ENCODE measurements around the gene BAZ1B.
A peak's percentile ranks its signal among the peaks of the same experiment; 100 is the strongest.
"Not testable (repeated sequence)": the region's sequence is repeated elsewhere in the genome, so short reads cannot be mapped to it uniquely, and the experiment has no call there.

BAZ1B gene

GRCh38 chr7:73522105-73522872, at the start of gene BAZ1B:
TSS of gene BAZ1B (minus strand) at chr7:73522293. CDS start at chr7:73521933, 360 bp downstream.
- DNase-seq: peak; percentile 85

- DNase-seq: no peak
Observed at GRCh38 chr7:73570977-73571376, 48.9 kb upstream of the BAZ1B start.

GRCh38 chr7:73570521-73570920, 48.4 kb upstream of the BAZ1B start:
- no peak for DNase-seq

GRCh38 chr7:73569042-73569608, 47.0 kb upstream of the BAZ1B start:
- no peak for DNase-seq

- no peak for DNase-seq
Observed at GRCh38 chr7:73567846-73568685, 46.0 kb upstream of the BAZ1B start.

- DNase-seq: no peak
Observed at GRCh38 chr7:73567140-73567539, 45.0 kb upstream of the BAZ1B start.

GRCh38 chr7:73566431-73566830, 44.3 kb upstream of the BAZ1B start:
- DNase-seq: not testable (repeated sequence)

GRCh38 chr7:73565675-73566340, 43.7 kb upstream of the BAZ1B start:
- DNase-seq: no peak

GRCh38 chr7:73560109-73560835, 38.2 kb upstream of the BAZ1B start:
- no peak for DNase-seq

GRCh38 chr7:73557397-73558257, 35.5 kb upstream of the BAZ1B start, which contains the start of gene BCL7B:
TSS of gene BCL7B (minus strand) at chr7:73557690. CDS start at chr7:73557578, 112 bp downstream.
- DNase-seq: no peak

- peak; percentile 83 for DNase-seq
Observed at GRCh38 chr7:73557108-73557396, 35.0 kb upstream of the BAZ1B start.

- no peak for DNase-seq
Observed at GRCh38 chr7:73556208-73557107, 34.4 kb upstream of the BAZ1B start.

- no peak for DNase-seq
Observed at GRCh38 chr7:73555411-73555982, 33.4 kb upstream of the BAZ1B start.

- not testable (repeated sequence) for DNase-seq
Observed at GRCh38 chr7:73550093-73550492, 28.0 kb upstream of the BAZ1B start.

GRCh38 chr7:73549176-73549575, 27.1 kb upstream of the BAZ1B start:
- no peak for DNase-seq

GRCh38 chr7:73547841-73548240, 25.7 kb upstream of the BAZ1B start:
- no peak for DNase-seq

GRCh38 chr7:73544678-73545077, 22.6 kb upstream of the BAZ1B start:
- no peak for DNase-seq

GRCh38 chr7:73541722-73542121, 19.6 kb upstream of the BAZ1B start:
- no peak for DNase-seq

- DNase-seq: no peak
Observed at GRCh38 chr7:73539709-73540108, 17.6 kb upstream of the BAZ1B start.

GRCh38 chr7:73538510-73538909, 16.4 kb upstream of the BAZ1B start:
- DNase-seq: not testable (repeated sequence)

All from T1000 (cell line).